KG1 (cell line): ENCODE results near the gene CCDC174.

Experiments used
- DNase-seq: peaks from one replicate; lab custom pipeline; 2025; lab: John Stamatoyannopoulos, UW

The CCDC174 gene

GRCh38 chr3:14703128-14703750, 51.7 kb downstream of the CCDC174 start:
- no peak for DNase-seq

- DNase-seq, result no peak
Measured at GRCh38 chr3:14703791-14704190, 52.2 kb downstream of the CCDC174 start.

GRCh38 chr3:14706096-14706495, 54.5 kb downstream of the CCDC174 start:
- no peak for DNase-seq

- DNase-seq, result no peak
Measured at GRCh38 chr3:14716591-14716990, 65.0 kb downstream of the CCDC174 start.

GRCh38 chr3:14717307-14717706, 65.7 kb downstream of the CCDC174 start:
- no peak for DNase-seq

- DNase-seq, result no peak
Measured at GRCh38 chr3:14718539-14718938, 67.0 kb downstream of the CCDC174 start.

GRCh38 chr3:14719006-14719405, 67.4 kb downstream of the CCDC174 start:
- DNase-seq, result no peak

GRCh38 chr3:14721126-14721864, 69.7 kb downstream of the CCDC174 start:
- DNase-seq, result no peak
